OCI-LY3 (cell line): Measurements from ENCODE around the gene FYN.

ENCODE experiments used
- CTCF ChIP-seq: fragments of 200-600, 300-600 bp; sonication (generic); IDR thresholded peaks from 2 replicates; pipeline ENCODE4 v1.5.1; 2014; ENCODE audit warnings: antibody characterized with exemption, low read length, low read depth
- EZH2phosphoT487 ChIP-seq: fragments of 200-600 bp; shearing (Covaris generic); IDR thresholded peaks from 2 replicates; pipeline ENCODE4 v1.6.1; 2018; ENCODE audit warnings: antibody characterized with exemption, mixed run types, low read depth

DNA sequence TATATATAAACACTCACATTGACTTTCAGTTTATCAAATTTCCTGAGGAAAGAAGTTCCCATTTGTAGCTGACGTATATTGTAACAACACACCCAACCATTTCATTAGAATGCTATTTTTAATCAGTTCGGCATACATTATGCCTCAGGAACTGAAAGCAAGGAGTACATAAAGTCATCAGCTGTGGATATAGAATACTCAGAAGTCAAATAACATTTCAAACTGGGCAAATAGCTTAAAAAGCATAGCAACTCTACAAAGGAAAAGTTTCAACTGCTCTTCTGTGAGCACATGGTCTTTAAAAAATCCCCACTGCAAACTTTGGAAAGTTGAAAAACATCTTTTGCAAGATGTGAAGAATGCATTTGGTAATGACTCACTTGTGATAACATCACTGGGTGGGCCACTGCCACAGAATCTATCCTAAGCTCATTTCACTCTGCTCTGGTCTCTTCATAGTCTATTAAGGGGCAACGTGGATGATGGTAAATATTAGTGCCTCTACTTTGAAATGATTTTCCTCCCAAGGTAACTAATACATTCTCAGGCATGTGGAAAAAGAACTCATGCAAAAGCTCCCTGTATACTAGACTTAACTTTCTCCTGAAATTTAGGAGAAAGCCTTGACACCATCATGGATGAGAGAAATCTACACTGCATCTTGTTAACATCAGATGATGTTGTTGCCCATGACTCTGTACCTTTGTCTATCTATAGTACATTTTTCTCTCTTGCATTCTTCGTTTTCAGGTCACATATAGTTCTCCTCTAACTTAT is 49.2 kb downstream of the FYN start:
- no peak for TF ChIP-seq CTCF
- no peak for TF ChIP-seq EZH2phosphoT487
